Uterus (tissue), 2 donors: Measurements from ENCODE around the gene PTPRG.

ENCODE experiments used
- POLR2A ChIP-seq, 2 donors: fragments of 450-650 bp; IDR thresholded peaks; one replicate each; pipeline ENCODE4 v1.6.1; 2016; ENCODE audit warnings: antibody characterized with exemption in 2 of 2, mild to moderate bottlenecking in 1 of 2, moderate library complexity in 1 of 2
- TF ChIP-seq, protein P1 (sequence below), 4 experiments: fragments of 200-600 bp in 2 of 4; fragments of 450-650 bp in 2 of 4; sonication (generic) in 2 of 4; IDR thresholded peaks; one replicate each; pipeline ENCODE4 v1.5.1; 2016 to 2019; ENCODE audit warnings: antibody characterized with exemption in 4 of 4, mild to moderate bottlenecking in 2 of 4, moderate library complexity in 1 of 4

DNA sequence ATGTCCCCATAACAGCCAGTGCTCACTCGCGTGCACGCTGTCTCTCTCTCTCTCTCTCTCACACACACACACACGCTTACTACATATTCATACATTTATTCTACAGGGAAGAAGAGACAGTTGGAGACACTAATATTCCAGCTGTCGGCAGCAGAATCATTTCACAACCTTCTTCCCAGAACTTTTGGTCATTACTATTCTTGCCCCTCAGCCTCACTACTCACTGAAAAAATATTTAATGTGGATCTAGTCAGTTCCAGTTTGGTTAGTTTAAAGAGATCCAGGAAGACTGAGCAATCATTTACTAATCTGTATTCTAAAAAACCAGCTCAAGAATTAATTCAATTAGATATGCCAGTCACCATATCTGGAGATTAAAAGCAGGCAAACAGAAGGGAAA is 394.9 kb downstream of the PTPRG start:
- TF ChIP-seq, protein P1, sequence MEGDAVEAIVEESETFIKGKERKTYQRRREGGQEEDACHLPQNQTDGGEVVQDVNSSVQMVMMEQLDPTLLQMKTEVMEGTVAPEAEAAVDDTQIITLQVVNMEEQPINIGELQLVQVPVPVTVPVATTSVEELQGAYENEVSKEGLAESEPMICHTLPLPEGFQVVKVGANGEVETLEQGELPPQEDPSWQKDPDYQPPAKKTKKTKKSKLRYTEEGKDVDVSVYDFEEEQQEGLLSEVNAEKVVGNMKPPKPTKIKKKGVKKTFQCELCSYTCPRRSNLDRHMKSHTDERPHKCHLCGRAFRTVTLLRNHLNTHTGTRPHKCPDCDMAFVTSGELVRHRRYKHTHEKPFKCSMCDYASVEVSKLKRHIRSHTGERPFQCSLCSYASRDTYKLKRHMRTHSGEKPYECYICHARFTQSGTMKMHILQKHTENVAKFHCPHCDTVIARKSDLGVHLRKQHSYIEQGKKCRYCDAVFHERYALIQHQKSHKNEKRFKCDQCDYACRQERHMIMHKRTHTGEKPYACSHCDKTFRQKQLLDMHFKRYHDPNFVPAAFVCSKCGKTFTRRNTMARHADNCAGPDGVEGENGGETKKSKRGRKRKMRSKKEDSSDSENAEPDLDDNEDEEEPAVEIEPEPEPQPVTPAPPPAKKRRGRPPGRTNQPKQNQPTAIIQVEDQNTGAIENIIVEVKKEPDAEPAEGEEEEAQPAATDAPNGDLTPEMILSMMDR (IDR thresholded peaks at IDR 0.05) = no peak
- no peak for TF ChIP-seq POLR2A (IDR thresholded peaks at IDR 0.05)
